GM21381 (cell line): ENCODE data around the gene SLC2A5.

Experiments
- ATAC-seq: cut with Tn5 transposase; IDR thresholded peaks from one replicate; pipeline ENCODE4 v1.9.1; 2021; ENCODE audit warnings: mild to moderate bottlenecking, moderate library complexity; ENCODE audit not compliant: unreplicated experiment

SLC2A5 gene

DNA sequence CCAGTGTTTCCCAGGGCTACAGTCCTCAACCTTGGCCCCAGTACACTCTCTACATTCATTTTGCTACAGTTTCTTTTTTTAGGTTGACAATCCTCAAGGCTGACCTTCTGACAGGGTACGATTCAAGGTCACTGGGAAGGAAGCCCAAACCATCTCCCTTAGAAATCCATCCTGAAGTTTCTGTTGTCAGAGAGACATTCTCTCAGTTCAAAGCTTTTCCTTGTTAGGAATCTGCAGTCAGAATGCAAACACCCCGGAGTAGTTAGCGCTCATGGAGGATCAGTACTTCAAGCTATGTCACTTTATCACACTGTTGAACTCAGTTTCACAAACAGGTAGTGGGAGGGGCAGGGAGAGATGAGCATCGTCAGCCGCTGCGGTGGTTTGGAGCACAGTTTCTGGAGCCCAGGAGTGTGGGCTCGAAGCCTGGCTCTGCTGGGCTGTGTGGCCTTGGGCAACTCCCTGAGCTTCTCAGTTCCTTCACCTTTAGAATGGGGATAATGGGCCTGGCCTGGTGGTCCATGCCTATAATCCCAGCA lies 4.2 kb downstream of the SLC2A5 start:
- ATAC-seq = no peak

DNA sequence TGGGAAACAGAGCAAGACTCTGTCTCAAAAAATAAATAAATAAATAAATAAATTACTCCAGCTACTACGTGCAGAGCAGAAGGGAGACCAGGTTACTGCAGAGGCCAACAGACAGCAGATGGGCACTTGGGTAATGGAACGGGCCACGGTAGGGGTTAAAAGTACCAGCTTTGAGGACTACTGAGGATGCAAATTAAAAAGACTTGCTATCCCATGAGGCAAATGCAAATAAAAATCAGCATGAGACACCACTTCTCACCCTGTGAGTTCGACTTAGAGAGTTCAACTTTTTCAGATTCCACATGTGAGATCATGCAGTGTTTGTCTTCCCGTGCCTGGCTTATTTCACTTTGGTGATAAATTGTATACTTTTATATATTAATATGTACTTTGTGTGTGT lies 6.6 kb downstream of the SLC2A5 start:
- no peak for ATAC-seq

DNA sequence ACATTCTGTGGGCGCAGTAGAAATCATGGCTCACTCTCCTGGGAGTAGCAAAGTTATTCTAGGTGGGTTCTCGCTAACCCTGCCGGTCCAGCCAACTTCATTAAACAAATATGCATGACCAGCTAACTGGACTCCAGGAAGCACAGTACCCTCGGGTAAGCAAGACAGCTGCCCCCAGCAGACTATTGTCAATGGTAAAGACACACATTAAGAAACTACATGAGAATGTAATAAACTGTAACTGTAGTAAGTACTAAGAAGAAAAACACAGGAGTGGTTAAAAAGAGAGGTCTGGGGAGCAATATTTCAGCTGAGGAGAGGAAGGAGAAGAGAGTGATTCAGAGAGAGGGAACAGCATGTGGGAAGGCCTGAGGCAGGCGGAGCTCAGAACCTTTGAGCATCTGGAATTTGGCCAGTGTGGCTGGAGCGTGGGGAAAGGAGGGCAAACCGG lies 7.4 kb downstream of the SLC2A5 start:
- no peak for ATAC-seq

DNA sequence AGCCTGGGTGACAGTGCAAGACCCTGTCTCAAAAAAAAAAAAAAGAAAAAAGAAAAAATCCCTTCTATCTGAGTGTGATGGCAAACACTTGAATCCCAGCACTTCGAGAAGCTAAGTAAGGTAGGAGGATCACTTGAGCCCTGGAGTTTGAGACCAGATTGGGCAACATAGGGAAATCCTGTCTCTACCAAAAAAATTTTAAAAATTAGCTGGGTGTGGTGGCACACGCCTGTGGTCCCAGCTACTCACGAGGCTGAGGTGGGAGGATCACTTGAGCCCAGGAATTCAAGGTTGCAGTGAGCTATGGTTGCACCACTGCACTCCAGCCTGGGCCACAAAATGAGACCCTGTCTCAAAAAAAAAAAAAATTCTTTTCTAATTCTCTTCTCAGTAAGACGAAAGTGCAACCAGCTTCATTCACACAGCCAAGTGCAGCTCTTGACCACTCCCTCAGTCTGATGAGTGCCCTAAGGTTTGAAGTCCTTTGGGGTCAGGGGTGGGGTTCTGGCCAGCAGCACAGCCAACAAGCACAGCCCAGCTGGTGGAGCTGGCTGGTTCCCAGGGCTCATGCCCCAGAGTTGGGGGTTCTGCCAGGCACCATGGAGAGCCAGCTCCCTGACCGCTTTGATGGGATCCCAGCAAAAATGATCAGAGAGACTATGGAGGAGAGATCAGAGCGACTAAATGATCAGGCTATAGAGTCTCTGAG lies 8.0 kb downstream of the SLC2A5 start:
- no peak for ATAC-seq

DNA sequence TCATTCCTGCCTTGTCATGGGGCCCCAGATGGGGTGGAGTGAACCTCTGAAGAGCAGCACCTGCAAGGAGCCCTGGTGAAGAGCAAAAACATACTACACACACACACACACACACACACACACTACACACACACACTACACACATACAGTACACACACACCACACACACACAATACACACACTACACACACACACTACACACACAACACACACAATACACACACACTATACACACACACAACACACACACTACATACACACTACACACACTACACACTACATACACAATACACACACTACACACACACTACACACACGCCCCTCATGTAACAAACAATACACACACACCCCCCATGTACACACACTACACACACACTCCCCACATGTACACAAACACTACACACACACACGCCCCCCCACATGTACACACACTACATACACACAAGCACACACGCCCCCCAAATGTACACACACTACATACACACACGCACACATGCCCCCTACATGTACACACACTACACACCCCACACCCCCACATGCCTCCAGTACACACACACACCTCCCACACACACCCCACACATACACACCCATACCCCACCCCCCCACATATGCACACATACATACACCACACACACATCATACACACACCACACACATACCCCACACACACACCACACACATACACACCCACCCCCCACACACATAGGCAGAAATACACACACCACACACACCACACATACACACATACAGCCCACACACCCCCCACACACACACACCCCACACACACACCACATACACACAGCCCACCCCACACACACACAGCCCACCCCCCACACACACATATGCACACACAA lies 9.3 kb downstream of the SLC2A5 start:
- ATAC-seq = no peak

DNA sequence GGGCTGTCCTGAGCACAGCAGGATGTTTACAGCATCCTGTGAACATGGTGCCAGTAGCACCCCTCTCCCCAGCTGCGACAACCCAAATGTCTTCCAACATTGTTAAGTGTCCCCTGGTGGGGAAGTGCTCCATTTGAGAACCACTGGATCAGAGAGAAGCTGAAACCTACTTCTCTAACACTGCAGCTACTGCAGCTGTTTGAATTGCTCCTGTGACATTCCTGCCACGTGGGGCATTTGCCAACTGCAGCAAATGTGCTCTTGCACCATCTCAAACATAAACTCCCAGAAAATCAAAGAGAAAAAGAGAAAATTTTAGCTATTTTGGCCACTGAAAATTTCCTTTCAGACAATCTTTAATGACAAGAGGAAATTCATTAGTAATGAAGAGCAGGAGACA lies 11.0 kb downstream of the SLC2A5 start:
- no peak for ATAC-seq

DNA sequence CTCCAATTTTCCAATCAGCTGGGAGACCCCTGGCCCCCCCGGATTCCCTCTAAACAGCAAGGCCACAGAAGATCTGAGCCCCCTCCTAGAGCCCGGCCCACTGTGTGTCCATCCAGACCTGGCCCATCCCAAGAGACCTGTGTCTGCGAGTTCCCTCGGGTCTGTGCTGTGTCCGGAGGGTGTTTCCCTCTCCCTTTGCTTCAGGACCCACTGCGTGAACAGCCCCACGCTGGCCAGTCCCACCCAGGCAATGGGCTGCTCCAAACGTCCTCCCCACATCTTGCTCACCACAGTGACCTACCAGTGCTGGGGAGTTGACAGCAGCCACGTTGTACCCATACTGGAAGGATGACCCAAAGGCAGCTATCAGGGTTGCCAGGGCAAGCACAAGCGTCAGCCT lies 11.6 kb downstream of the SLC2A5 start:
- ATAC-seq = no peak

DNA sequence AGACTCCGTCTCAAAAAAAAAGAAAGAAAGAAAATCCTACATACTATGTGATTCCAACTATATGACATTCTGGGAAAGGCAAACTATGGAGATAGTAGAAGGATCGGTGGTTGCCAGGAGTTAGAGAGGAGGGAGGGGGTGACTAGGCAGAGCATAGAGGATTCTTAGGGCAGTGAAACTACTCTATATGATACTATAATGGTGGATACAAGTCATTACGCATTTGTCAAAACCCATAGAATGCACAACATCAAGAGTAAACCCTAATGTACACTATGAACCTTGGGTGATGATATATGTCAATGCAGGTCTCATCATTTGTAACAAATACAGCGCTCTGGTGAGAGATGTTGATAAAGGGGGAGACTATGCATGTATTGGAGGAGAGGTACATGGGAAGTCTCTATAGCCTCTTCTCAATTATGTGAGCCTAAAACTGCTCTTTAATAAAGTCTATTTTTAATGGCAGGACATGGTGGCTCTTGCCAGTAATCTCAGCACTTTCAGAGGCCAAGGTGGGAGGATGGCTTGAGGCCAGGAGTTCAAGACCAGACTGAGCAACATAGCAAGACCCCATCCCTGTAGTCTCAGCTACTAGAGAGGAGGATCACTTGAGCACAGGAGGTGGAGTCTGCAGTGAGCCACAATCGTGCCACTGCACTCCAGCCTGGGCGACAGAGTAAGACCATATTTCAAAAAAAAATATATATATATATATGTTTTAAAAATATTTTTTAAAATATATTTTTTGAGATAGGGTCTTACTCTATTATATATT lies 17.0 kb downstream of the SLC2A5 start:
- ATAC-seq = no peak

DNA sequence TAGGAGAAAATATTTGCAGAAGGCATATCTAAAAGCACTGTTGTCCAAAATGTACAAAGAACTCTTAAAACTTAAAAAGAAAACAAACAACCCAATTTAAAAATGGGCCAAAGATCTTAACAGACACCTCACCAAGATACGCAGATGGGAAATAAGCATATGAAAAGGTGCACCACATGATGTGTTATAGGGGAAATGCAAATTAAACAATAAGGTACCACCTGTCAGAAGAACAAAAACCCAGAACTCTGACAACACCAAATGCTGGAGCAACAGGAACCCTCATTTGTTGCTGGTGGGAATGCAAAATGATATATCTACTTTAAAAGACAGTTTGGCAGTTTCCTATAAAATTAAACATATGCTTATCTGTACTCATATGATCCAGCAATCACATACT lies 18.1 kb downstream of the SLC2A5 start:
- ATAC-seq = no peak

DNA sequence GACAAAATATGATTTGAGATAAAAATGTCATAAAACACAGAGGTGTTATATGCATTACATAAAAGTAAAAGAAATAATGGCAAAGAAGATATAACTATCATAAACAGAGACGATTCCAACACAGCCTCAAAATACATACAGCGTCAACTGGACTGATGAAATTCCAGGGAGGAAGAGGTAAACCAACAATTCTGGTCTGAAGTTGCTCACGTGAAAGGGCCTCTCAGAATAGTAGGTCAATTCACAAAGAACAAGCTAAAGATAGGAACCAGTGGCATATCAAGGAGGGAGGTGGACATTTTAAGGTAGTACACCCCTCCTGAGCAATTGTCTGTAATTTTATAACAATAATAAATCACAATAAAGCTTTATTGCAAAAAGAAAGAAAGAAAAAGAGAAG lies 18.6 kb downstream of the SLC2A5 start:
- ATAC-seq = no peak

DNA sequence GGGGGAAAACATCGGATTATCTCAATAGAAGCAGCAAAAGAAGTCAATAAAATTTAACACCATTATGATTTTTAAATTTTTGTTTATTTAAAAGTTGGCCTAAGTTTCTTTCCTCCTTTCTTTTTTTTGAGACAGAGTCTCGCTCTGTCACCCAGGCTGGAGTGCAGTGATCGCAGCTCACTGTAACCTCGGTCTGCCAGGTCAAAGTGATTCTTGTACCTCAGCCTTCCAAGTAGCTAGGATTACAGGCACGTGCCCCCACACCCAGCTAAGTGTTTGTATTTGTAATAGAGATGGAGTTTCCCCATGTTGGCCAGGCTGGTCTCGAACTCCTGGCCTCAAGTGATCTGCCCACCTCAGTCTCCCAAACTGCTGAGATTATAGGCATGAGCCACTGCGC lies 20.9 kb downstream of the SLC2A5 start:
- no peak for ATAC-seq

DNA sequence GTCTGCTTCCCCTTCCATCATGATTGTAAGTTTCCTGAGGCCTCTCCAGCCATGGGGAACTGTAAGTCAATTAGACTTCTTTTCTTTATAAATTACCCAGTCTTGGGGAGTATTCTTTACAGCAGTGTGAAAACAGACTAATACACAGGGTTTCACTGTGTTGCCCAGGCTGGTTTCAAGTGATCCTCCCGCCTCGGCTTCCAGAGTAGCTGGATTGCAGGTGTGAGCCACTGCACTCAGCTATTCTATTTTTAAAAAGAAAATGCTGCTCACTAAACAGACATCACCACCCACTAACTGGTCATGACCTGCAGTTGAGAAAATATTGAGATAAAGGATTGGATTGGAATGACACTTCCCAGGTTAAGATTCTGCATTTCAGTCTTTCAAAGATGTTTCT lies 22.4 kb downstream of the SLC2A5 start:
- no peak for ATAC-seq

DNA sequence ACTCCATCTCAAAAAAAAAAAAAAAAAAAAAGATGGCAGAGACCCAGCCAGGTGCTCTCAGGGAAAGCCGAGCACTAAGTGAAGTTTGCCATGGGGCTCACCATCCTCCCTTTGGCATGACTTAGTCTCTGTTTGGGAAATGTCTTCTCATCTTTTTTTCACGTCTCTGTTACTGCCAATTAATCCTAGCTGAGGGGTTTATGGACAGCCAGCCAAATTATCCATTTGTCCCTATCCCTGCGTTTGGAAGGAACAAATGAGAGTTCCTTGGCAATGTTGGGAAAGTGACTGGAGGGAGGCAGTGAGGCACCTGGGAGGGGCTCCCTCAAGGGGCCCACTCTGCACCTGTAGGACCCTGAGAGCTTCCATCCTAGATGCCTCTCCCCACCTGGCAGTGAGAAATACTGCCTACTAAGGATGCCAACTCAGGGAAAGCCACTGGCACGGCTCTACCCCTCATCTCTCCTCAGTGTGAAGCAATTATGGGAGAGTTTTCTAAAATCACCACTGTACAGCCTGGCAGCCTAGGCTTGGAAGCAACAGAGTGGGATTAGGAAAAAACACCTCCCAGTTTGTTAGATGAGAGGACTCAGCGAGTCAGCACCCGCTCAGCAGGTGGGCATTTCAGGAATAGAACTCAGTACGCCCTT lies 23.4 kb downstream of the SLC2A5 start:
- no peak for ATAC-seq

DNA sequence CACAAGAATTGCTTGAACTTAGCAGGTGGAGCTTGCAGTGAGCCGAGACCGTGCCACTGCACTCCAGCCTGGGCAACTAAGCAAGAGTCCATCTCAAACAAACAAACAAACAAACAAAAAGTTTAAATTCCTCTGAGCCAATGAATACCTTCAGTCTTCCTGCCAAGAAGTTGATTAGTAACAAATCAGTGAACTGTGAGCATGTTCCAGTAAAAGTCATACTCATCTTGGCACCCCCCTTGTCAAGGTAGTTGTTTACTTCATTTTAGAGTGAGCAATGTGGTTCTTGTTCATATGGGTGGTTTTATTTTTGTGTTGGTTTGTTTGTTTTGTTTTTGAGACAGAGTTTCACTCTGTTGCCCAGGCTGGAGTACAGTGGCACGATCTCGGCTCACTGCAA lies 25.2 kb downstream of the SLC2A5 start:
- ATAC-seq = no peak

DNA sequence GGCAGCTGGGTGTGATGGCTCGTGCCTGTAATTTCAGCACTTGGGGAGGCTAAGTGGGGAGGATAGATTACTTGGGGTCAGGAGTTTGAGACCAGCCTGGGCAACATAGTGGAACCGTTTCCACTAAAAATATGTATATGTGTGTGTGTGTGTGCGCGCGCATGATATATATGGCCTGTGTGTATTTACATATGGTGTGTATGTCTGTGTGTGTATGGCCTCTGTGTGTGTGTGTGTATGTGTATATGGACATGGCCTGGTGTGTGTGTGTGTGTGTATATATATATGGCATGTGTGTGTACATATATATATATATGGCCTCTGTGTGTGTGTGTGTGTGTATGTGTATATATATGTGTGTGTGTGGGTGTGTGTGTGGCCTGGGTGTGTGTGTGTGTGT lies 27.2 kb downstream of the SLC2A5 start:
- ATAC-seq = no peak

DNA sequence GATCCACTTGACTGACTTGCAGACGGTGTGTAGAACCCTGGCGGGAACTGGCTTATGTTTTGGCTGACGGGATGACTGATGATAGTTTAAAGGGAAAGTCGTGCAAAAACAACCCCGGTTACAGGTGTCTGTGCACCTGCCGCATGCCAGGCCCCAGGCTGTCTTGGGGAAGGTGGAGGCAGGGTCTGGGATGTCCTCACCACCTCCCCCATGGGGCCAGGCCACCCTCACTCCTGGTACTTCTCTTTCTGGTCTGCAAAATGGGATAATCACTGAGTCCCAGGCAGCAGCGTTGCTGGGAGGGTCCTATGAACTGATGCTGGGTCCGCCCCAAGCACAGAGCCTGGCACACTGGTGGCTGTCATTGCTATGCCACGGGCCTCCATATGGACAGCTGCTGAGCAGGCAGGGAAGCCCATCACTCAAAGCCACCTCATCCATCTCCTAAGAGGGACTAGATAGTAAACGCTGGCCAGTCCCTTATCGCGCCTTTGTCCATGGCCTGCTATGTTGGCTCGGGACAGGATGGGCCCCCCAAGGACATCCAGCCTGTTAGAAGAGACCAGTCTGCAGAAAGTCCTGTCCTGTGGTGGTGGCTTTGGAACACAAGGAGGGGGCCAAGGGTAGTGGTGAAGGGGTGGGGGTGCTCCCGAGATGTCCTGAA lies 28.2 kb downstream of the SLC2A5 start:
- no peak for ATAC-seq

DNA sequence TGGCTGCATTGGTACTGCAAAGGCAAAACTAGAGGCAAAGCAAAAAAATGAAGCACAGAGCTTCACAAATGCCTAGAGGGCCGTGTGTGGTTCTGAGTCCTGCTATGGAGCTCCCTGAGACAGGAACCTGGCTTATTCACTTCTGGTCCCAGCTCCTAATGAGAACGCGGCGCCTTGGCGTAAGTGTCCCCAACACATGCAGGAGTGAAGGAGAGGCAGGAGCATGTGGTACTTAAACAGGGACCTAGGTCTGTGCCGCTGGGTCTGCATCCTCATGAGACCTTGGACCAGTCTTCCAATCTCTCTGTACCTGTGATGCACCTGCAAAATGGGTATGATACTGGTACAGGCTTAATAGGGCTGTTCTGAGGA lies 28.8 kb downstream of the SLC2A5 start:
- ATAC-seq = no peak

DNA sequence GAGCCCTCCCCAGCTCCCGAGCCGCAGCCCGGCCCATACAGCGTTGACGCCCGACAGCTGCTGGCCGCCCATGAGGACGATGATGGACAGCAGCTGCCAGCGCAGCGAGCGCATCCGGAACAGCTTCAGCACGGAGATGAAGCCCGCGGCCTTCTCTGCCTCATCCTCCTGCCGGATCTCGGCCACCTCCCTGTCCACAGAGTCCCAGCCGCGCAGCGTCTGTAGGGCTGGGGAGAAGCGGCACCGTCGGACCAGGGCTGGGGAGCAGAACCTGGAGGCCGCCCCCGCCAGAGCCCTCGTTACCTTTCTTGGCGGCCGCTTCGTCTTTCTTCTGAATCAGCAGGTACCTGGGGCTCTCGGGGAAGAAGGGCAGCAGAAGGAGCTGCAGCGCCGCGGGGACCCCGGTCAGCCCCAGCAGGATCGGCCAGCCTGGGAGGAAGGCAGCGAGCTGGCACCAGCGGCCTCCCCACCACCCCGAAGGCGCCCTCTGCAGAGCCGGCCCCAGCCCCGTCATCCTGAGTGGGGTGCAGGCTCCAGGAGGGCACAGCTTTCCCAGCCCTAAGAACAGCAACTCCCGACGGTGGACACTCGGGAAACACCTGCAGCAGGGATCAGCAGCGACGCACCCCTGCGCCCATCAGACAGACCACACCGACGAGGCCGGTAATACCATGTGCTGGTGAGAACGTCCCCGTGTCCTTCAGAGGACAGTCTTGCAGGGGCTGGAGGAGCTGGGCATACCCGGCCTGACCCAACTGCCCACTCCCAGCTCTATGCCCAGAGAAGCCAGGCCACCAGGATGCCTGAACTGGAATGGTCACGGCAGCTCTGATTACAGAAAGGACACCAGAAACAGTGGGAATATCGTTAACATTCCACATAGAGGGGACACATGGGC lies 29.4 kb downstream of the SLC2A5 start:
- no peak for ATAC-seq
